Measurements from ENCODE around the gene MARCHF3.
"Not testable (repeated sequence)": the region's sequence is repeated elsewhere in the genome, so short reads cannot be mapped to it uniquely, and the experiment has no call there.

The MARCHF3 gene

GRCh38 chr5:126897851-126898630, 132.3 kb downstream of the MARCHF3 start:
- TF ChIP-seq, protein P1, sequence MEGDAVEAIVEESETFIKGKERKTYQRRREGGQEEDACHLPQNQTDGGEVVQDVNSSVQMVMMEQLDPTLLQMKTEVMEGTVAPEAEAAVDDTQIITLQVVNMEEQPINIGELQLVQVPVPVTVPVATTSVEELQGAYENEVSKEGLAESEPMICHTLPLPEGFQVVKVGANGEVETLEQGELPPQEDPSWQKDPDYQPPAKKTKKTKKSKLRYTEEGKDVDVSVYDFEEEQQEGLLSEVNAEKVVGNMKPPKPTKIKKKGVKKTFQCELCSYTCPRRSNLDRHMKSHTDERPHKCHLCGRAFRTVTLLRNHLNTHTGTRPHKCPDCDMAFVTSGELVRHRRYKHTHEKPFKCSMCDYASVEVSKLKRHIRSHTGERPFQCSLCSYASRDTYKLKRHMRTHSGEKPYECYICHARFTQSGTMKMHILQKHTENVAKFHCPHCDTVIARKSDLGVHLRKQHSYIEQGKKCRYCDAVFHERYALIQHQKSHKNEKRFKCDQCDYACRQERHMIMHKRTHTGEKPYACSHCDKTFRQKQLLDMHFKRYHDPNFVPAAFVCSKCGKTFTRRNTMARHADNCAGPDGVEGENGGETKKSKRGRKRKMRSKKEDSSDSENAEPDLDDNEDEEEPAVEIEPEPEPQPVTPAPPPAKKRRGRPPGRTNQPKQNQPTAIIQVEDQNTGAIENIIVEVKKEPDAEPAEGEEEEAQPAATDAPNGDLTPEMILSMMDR (conservative IDR thresholded peaks at IDR 0.05; ENCODE audit: low read depth, low read length), result no peak
- H3K4me3 ChIP-seq (ENCODE audit: low read length), result no peak overlapping the region
- no peak for DNase-seq (ENCODE audit: low read depth)

GRCh38 chr5:126896170-126896702, 134.1 kb downstream of the MARCHF3 start:
- H3K4me3 ChIP-seq (ENCODE audit: low read length), result no peak overlapping the region
- no peak for DNase-seq (ENCODE audit: low read depth)
- TF ChIP-seq, protein P1 (conservative IDR thresholded peaks at IDR 0.05; ENCODE audit: low read depth, low read length), result no peak

GRCh38 chr5:126895712-126896111, 134.6 kb downstream of the MARCHF3 start:
- H3K4me3 ChIP-seq (ENCODE audit: low read length); DNase-seq (ENCODE audit: low read depth): not testable (repeated sequence)

- not testable (repeated sequence) for DNase-seq (ENCODE audit: low read depth); H3K4me3 ChIP-seq (ENCODE audit: low read length)
Measured at GRCh38 chr5:126890414-126890813, 139.9 kb downstream of the MARCHF3 start.

DNA sequence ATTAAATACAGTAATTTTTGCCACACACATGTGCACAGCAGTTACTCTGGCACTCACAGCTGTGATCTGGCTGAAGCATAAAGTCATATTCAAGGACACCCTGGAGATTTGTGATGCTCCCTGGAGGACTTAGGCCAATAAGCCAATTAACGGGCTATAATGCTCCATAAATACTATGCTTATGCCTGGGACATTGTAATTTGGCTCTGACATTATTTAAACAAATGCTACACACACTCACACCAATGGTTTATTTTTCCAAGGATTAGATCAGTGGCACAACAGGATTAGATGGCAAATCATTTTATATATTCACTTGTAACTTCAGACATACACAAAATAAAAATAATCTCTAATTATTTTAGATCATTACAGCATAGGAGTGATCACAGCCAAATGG, 142.2 kb downstream of the MARCHF3 start:
- TF ChIP-seq, protein P1 (conservative IDR thresholded peaks at IDR 0.05; ENCODE audit: low read depth, low read length), result no peak
- no peak overlapping the region for H3K4me3 ChIP-seq (ENCODE audit: low read length)
- no peak for DNase-seq (ENCODE audit: low read depth)

GRCh38 chr5:126884269-126884819, 146.0 kb downstream of the MARCHF3 start:
- DNase-seq (ENCODE audit: low read depth), result peak; percentile 56
- TF ChIP-seq, protein P1 (conservative IDR thresholded peaks at IDR 0.05; ENCODE audit: low read depth, low read length), result no peak
- no peak overlapping the region for H3K4me3 ChIP-seq (ENCODE audit: low read length)

DNA sequence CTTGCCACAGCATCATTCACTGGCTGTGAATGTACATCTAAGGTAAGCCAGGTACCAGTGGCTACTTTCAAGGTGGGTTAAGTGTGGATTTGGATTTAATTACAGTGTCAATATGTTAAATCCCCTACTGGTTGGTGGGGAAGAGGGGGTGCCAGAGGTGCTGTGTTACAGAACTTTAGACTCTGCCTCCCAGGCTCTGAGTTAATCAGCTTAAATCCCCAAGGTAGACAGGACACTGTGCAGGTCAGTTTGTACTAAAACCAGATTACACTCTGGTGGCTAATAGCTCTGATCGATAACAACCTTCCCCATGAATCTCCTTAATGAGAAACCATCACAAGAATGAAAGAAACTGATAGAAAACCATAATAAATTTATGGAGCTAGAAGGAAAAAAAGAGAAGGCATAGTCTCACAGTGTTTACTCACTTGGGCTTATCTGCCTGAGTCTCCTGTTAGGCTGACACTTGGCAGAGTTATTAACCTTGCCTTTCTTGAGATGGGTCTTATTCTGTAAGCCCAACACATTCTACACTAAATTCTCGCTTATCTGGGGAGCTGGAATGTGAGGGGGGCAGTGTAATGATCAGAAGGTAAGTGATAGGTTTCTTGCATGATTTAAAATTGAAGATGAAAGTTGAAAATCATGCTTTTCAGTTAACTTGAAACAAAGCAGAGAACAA, 146.7 kb downstream of the MARCHF3 start:
- TF ChIP-seq, protein P1 (conservative IDR thresholded peaks at IDR 0.05; ENCODE audit: low read depth, low read length), result no peak
- DNase-seq (ENCODE audit: low read depth), result no peak
- H3K4me3 ChIP-seq (ENCODE audit: low read length), result no peak overlapping the region
